GM12878 (cell line): ENCODE measurements around the gene FOXRED2. TPM values are rescaled to one million over a fixed set of nuclear protein-coding genes. Genes with fewer than 3 reads are reported as not detected.

ENCODE experiments used
- ATAC-seq: fragments of 200-7000 bp; cut with Tn5 transposase; 3 replicates; pipeline ENCODE4 v1.9.1; 2020; ENCODE audit warnings: mild to moderate bottlenecking, moderate library complexity
- BruUV-seq: library from RNA; stranded (reverse); fragments of 400-500 nt; replicated peaks from 2 replicates; lab custom pipeline; 2021; lab: Mats Ljungman, UMichigan
- CTCF ChIA-PET: fragments of 300-600 bp; sonication (Branson Sonifier 250); formaldehyde crosslinking; extraction: SDS; loops from one replicate; lab custom pipeline; 2021; ENCODE audit warnings: inconsistent platforms; lab: Yijun Ruan, JAX
- POLR2A ChIA-PET: fragments of 350-600 bp; formaldehyde crosslinking; extraction: SDS; loops from one replicate; lab custom pipeline; 2021; ENCODE audit warnings: inconsistent platforms; lab: Charles Lee
- RAD21 ChIA-PET: fragments of 300-600 bp; sonication (Branson Sonifier 250); formaldehyde crosslinking; loops from one replicate; lab custom pipeline; 2023; ENCODE audit warnings: antibody characterized with exemption; ENCODE audit not compliant: unreplicated experiment; lab: Charles Lee
- SMC1A ChIA-PET: fragments of 300-600 bp; sonication (Branson Sonifier 250); formaldehyde crosslinking; loops from one replicate; lab custom pipeline; 2023; ENCODE audit not compliant: unreplicated experiment, uncharacterized antibody; lab: Charles Lee
- DNase-seq: peaks from one replicate; pipeline ENCODE4 v3.0.0-alpha.2; 2011; ENCODE audit warnings: low read depth, low spot score
- FAIRE-seq: peaks from 3 replicates; lab custom pipeline; 2011; peaks lifted over from hg19 to GRCh38; lab: Jason Lieb, UNC
- H2AFZ ChIP-seq: 2 replicates; pipeline ENCODE4 v1.6.0; 2011; ENCODE audit warnings: low read depth, low read length, control low read depth; ENCODE audit not compliant: control insufficient read depth
- H3K27ac ChIP-seq: 2 replicates; pipeline ENCODE4 v1.5.1; 2011; ENCODE audit warnings: control low read depth; ENCODE audit not compliant: control insufficient read depth, insufficient read depth
- H3K27me3 ChIP-seq, 2 experiments: replicated peaks in 1 of 2; 2 replicates each; pipeline versions ENCODE4 v1.6.0 to v1.6.1; 2011; ENCODE audit warnings: low read length in 1 of 2; ENCODE audit not compliant: control insufficient read depth in 2 of 2, insufficient read depth in 2 of 2
- H3K36me3 ChIP-seq, 2 experiments: 2 replicates each; pipeline ENCODE4 v1.5.1; 2011; ENCODE audit warnings: low read length in 1 of 2; ENCODE audit not compliant: control insufficient read depth in 2 of 2, insufficient read depth in 2 of 2
- H3K4me1 ChIP-seq: 2 replicates; pipeline ENCODE4 v1.6.1; 2011; ENCODE audit warnings: mild to moderate bottlenecking, low read length, moderate library complexity, mixed read lengths; ENCODE audit not compliant: control insufficient read depth, insufficient read depth
- H3K4me2 ChIP-seq: 2 replicates; pipeline ENCODE4 v1.6.0; 2011; ENCODE audit warnings: control low read depth; ENCODE audit not compliant: control insufficient read depth, insufficient read depth
- H3K4me3 ChIP-seq: fragments of 200-600 bp; sonication (generic); 2 replicates; pipeline ENCODE4 v1.5.1; 2016
- H3K79me2 ChIP-seq: 2 replicates; pipeline ENCODE4 v1.6.0; 2011; ENCODE audit warnings: low read length; ENCODE audit not compliant: control insufficient read depth, insufficient read depth
- H3K9ac ChIP-seq: 2 replicates; pipeline ENCODE4 v1.8.0; 2011; ENCODE audit warnings: low read length, control low read depth, mixed read lengths; ENCODE audit not compliant: control insufficient read depth, insufficient read depth
- H3K9me3 ChIP-seq: replicated peaks from 3 replicates; pipeline ENCODE4 v1.5.1; 2011; ENCODE audit warnings: mild to moderate bottlenecking, low read length; ENCODE audit not compliant: control insufficient read depth, insufficient read depth
- H4K20me1 ChIP-seq: 2 replicates; pipeline ENCODE4 v1.6.0; 2011; ENCODE audit not compliant: control insufficient read depth, insufficient read depth
- BCL11A ChIP-seq: IDR thresholded peaks from 2 replicates; pipeline ENCODE4 v1.6.1; 2011; ENCODE audit warnings: low read depth, low read length
- BMI1 ChIP-seq: fragments of 450-650 bp; IDR thresholded peaks from 2 replicates; pipeline ENCODE4 v1.6.1; 2016; ENCODE audit warnings: mild to moderate bottlenecking, moderate library complexity, borderline replicate concordance
- ETV6 ChIP-seq, 2 experiments: fragments of 450-650 bp in 1 of 2; IDR thresholded peaks in 1 of 2; conservative IDR thresholded peaks in 1 of 2; 2 replicates each; pipeline ENCODE4 v1.6.1; 2014; ENCODE audit warnings: antibody characterized with exemption in 1 of 2, borderline replicate concordance in 1 of 2, low read depth in 1 of 2, mild to moderate bottlenecking in 1 of 2, moderate library complexity in 1 of 2
- FOXK2 ChIP-seq: fragments of 450-650 bp; IDR thresholded peaks from 2 replicates; pipeline ENCODE4 v1.6.1; 2017; ENCODE audit warnings: mild to moderate bottlenecking, moderate library complexity
- NR2C2 ChIP-seq: IDR thresholded peaks from 2 replicates; pipeline ENCODE4 v1.6.1; 2011; ENCODE audit warnings: borderline replicate concordance, low read depth; ENCODE audit not compliant: control insufficient read depth, insufficient read length
- RB1 ChIP-seq: fragments of 450-650 bp; formaldehyde crosslinking; IDR thresholded peaks from 2 replicates; pipeline ENCODE4 v1.6.1; 2017; ENCODE audit warnings: mild to moderate bottlenecking, borderline replicate concordance
- YBX1 ChIP-seq: fragments of 450-650 bp; IDR thresholded peaks from 2 replicates; pipeline ENCODE4 v1.6.1; 2016; ENCODE audit warnings: antibody characterized with exemption
- WGBS: methylation state at CpG from one replicate; pipeline ENCODE4 v1.1.6; 2016; ENCODE audit warnings: low lambda C conversion rate; ENCODE audit not compliant: insufficient replicate concordance, insufficient coverage; ENCODE audit errors: missing lambda C conversion rate; 5-methylcytosine and 5-hydroxymethylcytosine counted together
- in situ Hi-C: fragments of 300-500 bp; cut with MboI; formaldehyde crosslinking; loops from 9 replicates; pipeline ENCODE4 v1.14.3; 2018; ENCODE audit warnings: mixed read lengths
- intact Hi-C: fragments of 100-400 bp; cut with micrococcal nuclease; formaldehyde crosslinking; loops from one replicate; pipeline ENCODE4 v1.14.2; 2022; ENCODE audit not compliant: unreplicated experiment
- polyA plus RNA-seq, 11 experiments: library from polyadenylated mRNA; depleted of rRNA in 4 of 11; unstranded in 6 of 11; stranded (reverse) in 5 of 11; fragments of >200 nt; fragmentation: Nextera tagmentation in 4 of 11; fragmentation: Illumina TruSeq in 1 of 11; extraction: Ambion mirVana in 4 of 11; extraction: Trizol in 1 of 11; gene quantifications; 1 replicate in 1 of 11; 2 replicates in 10 of 11; pipeline versions ENCODE4 v1.2.1 to v1.2.3, GENCODE V29; 2011 to 2016; ENCODE audit warnings: inconsistent platforms in 2 of 11, missing spikeins in 2 of 11, low read depth in 1 of 11
- total RNA-seq, 4 experiments: library from RNA; depleted of rRNA in 3 of 4; stranded (reverse); fragments of >200 nt in 3 of 4; fragmentation: Illumina TruSeq in 1 of 4; extraction: Trizol in 1 of 4; gene quantifications; 2 replicates each; pipeline versions ENCODE4 v1.2.1 to v1.2.3, GENCODE V29; 2013 to 2021
- TF ChIP-seq, protein P1 (sequence below): fragments of 450-650 bp; IDR thresholded peaks from 2 replicates; pipeline ENCODE4 v1.6.1; 2017; ENCODE audit warnings: mild to moderate bottlenecking, moderate library complexity

Gene FOXRED2
- total and polyA plus RNA-seq, 10 of the 15 experiments (the other 5 are each of a cell fraction or from before 2014, with no cell fraction given), result 1.8 to 28.8 (median 7.6) TPM

DNA sequence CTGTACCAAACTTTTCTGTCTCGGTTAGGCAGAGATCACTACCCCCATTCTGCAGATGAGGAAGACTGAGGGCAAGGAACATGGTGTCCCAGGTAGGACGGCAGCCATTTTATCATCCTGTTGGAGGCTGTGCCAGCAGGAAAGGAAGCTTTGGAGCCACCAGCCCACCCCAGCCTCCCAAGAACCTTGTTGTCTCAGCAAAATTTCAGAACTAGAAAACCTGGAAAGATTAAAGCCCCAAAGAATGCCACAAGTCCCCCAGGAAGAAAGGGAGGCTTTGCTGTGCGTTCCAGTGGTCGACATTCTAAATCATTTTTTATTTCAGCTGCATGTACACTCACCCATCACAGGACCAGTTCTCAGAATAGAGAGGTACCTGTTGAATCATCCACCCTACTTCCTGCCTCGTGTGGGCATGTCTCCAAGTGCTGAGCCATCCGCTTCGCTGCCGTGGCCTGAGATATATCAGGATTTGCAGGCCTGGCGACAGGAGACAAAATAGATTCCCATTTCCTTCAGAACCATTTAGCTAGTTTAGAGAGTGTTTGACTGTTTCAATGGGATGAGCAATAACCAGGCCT is 35.1 kb upstream of the FOXRED2 start:
- RAD21 ChIA-PET, result no interaction called here
- intact Hi-C loops, result loop anchor here (10.0 kb wide), 1 partner anchor 433 kb away; no protein-coding TSS in a partner anchor
- no peaks in the 10 kb centered on the region for H3K4me1 ChIP-seq
- DNase-seq (no peak), ATAC-seq (no peak), FAIRE-seq (no peak)
- SMC1A ChIA-PET, result no interaction called here
- H3K9ac ChIP-seq, result no peak overlapping the region
- H3K27ac ChIP-seq, result no peak overlapping the region
- no peaks in the 10 kb centered on the region for H3K79me2 ChIP-seq
- peaks cover 0 to 5% of the 10 kb centered on the region in 2 experiments; a peak in 2 of 4 replicates for H3K27me3 ChIP-seq
- in situ Hi-C loops, result no loop called here
- POLR2A ChIA-PET, result no interaction called here
- no peak overlapping the region for H2AFZ ChIP-seq
- no TSS peak for BruUV-seq
- H4K20me1 ChIP-seq, result no peaks in the 10 kb centered on the region
- CTCF ChIA-PET, result no interaction called here
- H3K4me2 ChIP-seq, result no peak overlapping the region
- WGBS, result 37% methylated on average over 9 of the region's 9 CpGs
- H3K9me3 ChIP-seq, result no peaks in the 10 kb centered on the region
- no peaks in the 10 kb centered on the region for H3K36me3 ChIP-seq
- H3K4me3 ChIP-seq, result no peak overlapping the region
- TF ChIP-seq ETV6 (conservative IDR thresholded peaks at IDR 0.05 in 1 of 2, IDR thresholded peaks at IDR 0.05 in 1 of 2; ENCODE audit: borderline replicate concordance in 1 of 2, low read depth in 1 of 2) (no peak), RB1 (no peak), FOXK2 (no peak), BMI1 (no peak), YBX1 (no peak), BCL11A (no peak), NR2C2 (no peak)
- TF ChIP-seq, protein P1, sequence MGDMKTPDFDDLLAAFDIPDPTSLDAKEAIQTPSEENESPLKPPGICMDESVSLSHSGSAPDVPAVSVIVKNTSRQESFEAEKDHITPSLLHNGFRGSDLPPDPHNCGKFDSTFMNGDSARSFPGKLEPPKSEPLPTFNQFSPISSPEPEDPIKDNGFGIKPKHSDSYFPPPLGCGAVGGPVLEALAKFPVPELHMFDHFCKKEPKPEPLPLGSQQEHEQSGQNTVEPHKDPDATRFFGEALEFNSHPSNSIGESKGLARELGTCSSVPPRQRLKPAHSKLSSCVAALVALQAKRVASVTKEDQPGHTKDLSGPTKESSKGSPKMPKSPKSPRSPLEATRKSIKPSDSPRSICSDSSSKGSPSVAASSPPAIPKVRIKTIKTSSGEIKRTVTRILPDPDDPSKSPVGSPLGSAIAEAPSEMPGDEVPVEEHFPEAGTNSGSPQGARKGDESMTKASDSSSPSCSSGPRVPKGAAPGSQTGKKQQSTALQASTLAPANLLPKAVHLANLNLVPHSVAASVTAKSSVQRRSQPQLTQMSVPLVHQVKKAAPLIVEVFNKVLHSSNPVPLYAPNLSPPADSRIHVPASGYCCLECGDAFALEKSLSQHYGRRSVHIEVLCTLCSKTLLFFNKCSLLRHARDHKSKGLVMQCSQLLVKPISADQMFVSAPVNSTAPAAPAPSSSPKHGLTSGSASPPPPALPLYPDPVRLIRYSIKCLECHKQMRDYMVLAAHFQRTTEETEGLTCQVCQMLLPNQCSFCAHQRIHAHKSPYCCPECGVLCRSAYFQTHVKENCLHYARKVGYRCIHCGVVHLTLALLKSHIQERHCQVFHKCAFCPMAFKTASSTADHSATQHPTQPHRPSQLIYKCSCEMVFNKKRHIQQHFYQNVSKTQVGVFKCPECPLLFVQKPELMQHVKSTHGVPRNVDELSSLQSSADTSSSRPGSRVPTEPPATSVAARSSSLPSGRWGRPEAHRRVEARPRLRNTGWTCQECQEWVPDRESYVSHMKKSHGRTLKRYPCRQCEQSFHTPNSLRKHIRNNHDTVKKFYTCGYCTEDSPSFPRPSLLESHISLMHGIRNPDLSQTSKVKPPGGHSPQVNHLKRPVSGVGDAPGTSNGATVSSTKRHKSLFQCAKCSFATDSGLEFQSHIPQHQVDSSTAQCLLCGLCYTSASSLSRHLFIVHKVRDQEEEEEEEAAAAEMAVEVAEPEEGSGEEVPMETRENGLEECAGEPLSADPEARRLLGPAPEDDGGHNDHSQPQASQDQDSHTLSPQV, result no peak
- TF ChIP-seq, all 136 proteins: peak for 0
